NCI-H2081 (cell line): ENCODE results near the gene KCTD3.

Experiments
- DNase-seq, 2 experiments: peaks; one replicate each; lab custom pipeline; 2025; lab: John Stamatoyannopoulos, UW

KCTD3 gene

GRCh38 chr1:215660259-215660658, 93.2 kb downstream of the KCTD3 start:
- no peak for DNase-seq

- no peak for DNase-seq
Observed at GRCh38 chr1:215661033-215661432, 93.9 kb downstream of the KCTD3 start.

DNA sequence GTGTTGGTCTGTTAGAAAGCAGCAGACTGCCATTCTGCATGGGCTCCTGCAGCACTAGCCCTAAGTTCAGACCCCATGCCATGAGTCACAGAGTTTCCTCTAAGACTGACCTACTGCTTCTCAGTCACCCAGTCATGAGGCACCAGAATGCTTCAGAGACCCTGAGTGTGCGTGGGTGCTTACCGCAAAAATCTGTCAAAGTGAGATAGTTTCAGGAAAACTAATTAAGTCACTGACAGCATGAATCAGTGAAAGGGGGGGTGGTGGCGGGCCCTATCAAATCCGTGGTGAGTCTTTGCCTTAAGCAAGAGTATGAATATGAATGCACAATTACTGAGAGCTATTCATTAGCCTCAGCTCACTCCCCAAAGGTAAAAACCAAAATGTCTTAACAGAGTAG, 98.1 kb downstream of the KCTD3 start:
- DNase-seq, result no peak

DNA sequence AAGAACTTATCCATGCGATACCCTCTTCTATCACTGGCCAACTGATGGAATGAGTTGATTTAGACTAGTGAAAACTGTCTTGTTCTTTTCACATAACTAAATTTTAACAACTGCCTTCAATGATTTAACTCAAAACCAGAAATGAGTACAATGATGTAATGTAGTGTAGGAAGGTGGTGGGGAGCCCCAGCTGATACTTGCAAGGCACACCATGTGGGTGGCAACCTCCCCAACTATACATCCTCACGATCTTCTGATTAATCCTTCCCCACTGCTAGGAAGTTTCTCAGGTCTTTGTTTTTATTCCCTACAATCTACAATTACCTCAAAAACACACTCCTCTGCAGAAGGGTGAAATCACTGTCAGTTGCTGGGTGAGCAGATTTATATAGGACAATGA, 100.7 kb downstream of the KCTD3 start:
- DNase-seq, result no peak

- no peak for DNase-seq
Observed at GRCh38 chr1:215669806-215670491, 102.8 kb downstream of the KCTD3 start.
